Heart left ventricle (tissue), 16 donors: Measurements from ENCODE around the gene GREM1. TPM values are rescaled to one million over a fixed set of nuclear protein-coding genes. Genes with fewer than 3 reads are reported as not detected.

ENCODE experiments used
- ATAC-seq, 4 donors: fragments of 200-7000 bp; cut with Tn5 transposase; one replicate each; pipeline ENCODE4 v1.9.1; 2020 to 2022; ENCODE audit warnings: moderate library complexity in 4 of 4, mild to moderate bottlenecking in 3 of 4, moderate number of reproducible peaks in 1 of 4
- DNase-seq, 5 donors: peaks; one replicate each; pipeline ENCODE4 v3.0.0-alpha.2; 2020
- H3K27ac ChIP-seq, 12 donors: fragments of 200-600 bp; sonication (generic) in 4 of 12; one replicate each; pipeline versions ENCODE4 v1.5.0 to v1.8.0; 2016 to 2022; ENCODE audit warnings: mild to moderate bottlenecking in 2 of 12
- H3K27me3 ChIP-seq, 9 donors: fragments of 200-600 bp; sonication (generic) in 2 of 9; one replicate each; pipeline versions ENCODE4 v1.5.1 to v1.8.0; 2016 to 2022; ENCODE audit warnings: mild to moderate bottlenecking in 3 of 9
- H3K36me3 ChIP-seq, 9 donors: fragments of 200-600 bp; sonication (generic) in 2 of 9; one replicate each; pipeline versions ENCODE4 v1.5.0 to v1.8.0; 2018 to 2022; ENCODE audit warnings: mild to moderate bottlenecking in 2 of 9
- H3K4me1 ChIP-seq, 12 donors: fragments of 200-600 bp; sonication (generic) in 4 of 12; one replicate each; pipeline versions ENCODE4 v1.5.0 to v1.8.0; 2016 to 2022; ENCODE audit warnings: mild to moderate bottlenecking in 3 of 12
- H3K4me3 ChIP-seq, 12 donors: fragments of 200-600 bp; sonication (generic) in 4 of 12; one replicate each; pipeline versions ENCODE4 v1.5.0 to v1.8.0; 2017 to 2022; ENCODE audit warnings: mild to moderate bottlenecking in 9 of 12, moderate library complexity in 4 of 12
- H3K9me3 ChIP-seq, 12 donors: fragments of 200-600 bp; sonication (generic) in 4 of 12; one replicate each; pipeline versions ENCODE4 v1.5.0 to v1.8.0; 2016 to 2022; ENCODE audit warnings: mild to moderate bottlenecking in 1 of 12
- POLR2A ChIP-seq, 2 donors: fragments of 450-650 bp; IDR thresholded peaks; one replicate each; pipeline ENCODE4 v1.6.1; 2017; ENCODE audit warnings: antibody characterized with exemption in 2 of 2, mild to moderate bottlenecking in 2 of 2, moderate library complexity in 2 of 2
- WGBS, 4 donors: extraction: QIAGEN DNeasy Blood & Tissue Kit in 2 of 4; methylation state at CpG; one replicate each; pipeline versions ENCODE4 v1.1.5 to v1.1.7; 2013 to 2018; 5-methylcytosine and 5-hydroxymethylcytosine counted together
- intact Hi-C, 10 donors: fragments of 100-400 bp; cut with DNase I; formaldehyde crosslinking; loops; one replicate each; pipeline versions ENCODE4 v1.11.1 to v1.14.2; 2022
- polyA plus RNA-seq, 2 donors: library from polyadenylated mRNA; stranded (reverse); fragments of 200-250 nt; gene quantifications; one replicate each; pipeline ENCODE4 v1.2.3, GENCODE V29; 2013
- total RNA-seq, 9 donors: library from RNA; depleted of rRNA in 2 of 9; stranded (reverse); fragments of >200 nt in 2 of 9; fragmentation: NEBNext Ultra II Directional in 3 of 9; extraction: Animal tissue kit (Norgen Biotek cat#: 25700) in 3 of 9; gene quantifications; one replicate each; pipeline versions ENCODE4 v1.1.0 to v1.2.4, GENCODE V29; 2016 to 2023
- TF ChIP-seq, protein P1 (sequence below), 12 donors: fragments of 200-600 bp; sonication (generic) in 4 of 12; IDR thresholded peaks; one replicate each; pipeline versions ENCODE4 v1.5.0 to v1.8.0; 2018 to 2022; ENCODE audit warnings: antibody characterized with exemption in 12 of 12, mild to moderate bottlenecking in 5 of 12
- donor health status: ischemic (EF 13 %, LVEDD 7.1; RV severe dilation, severe dysfunction).
- donor health status: healthy with polysubstance abuse.
- donor health status: DM: no; HTN: yes; CAD: no.
- donor health status: DM: no; HTN: no; CAD: no.
- donor health status: ischemic (EF 25% LVEDD 6.9; RV normal size, moderate dysfunction).
- donor health status: ischemic (EF 25% LVEDD 5.7; RV mildly dilated, moderate dysfunction).
- donor health status: healthy.
- donor health status: DM: yes; HTN: yes; CAD: no.
- donor health status: ischemic (EF 35%, LVEDD 5.7; RV mildly dilated, moderate dysfunction).
- donor health status: nonischemic (EF 11% LVEDD 7.7; RV severe dilation, severe dysfunction).
- donor health status: DM: yes; HTN: yes; CAD: no.
- donor health status: PGD.
- donor health status: ischemic (EF 29% LVEDD 5.4; RV normal size, mild dysfunction).
- donor health status: nonischemic (EF 23%, LVEDD 6.1; RV moderate dilation, normal function).

GREM1 gene
- total and polyA plus RNA-seq, 11 donors, result 0.04 to 2.3 (median 0.12) TPM; not detected in 6

DNA sequence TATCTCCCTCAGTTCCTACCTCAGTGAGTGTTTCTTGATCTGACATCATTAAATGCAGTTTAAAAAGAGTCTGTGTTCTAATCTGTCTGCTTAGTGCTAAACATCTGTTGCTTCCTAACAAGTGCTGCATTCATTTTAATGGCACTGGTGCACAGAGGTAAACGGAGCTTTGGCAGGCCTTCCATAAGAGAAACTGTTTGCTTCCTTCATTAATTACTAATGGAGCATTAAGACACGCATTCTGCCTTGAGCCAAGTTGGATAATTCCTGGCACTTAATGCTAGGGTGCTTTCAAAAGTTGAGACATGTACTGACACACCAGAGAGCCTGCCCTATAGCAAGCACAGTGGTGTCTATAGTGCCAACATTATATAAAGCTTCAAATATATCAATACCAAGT lies 41.6 kb upstream of the GREM1 start:
- Histone ChIP-seq H3K27ac (no peak overlapping the region), H3K9me3 (no peaks in the 10 kb centered on the region), H3K27me3 (no peaks in the 10 kb centered on the region), H3K36me3 (no peaks in the 10 kb centered on the region), H3K4me3 (no peak overlapping the region), H3K4me1 (no peaks in the 10 kb centered on the region)
- WGBS, 4 donors, result 59 to 79% (median 68%) methylated on average over 2 of the region's 2 CpGs
- intact Hi-C loops, result loop anchor here in 1 of 10 donors (10.0 kb wide), 1 partner anchor 119 kb away; no protein-coding TSS in a partner anchor
- ATAC-seq, result no peak
- no peak for TF ChIP-seq POLR2A (IDR thresholded peaks at IDR 0.05)
- TF ChIP-seq, protein P1, sequence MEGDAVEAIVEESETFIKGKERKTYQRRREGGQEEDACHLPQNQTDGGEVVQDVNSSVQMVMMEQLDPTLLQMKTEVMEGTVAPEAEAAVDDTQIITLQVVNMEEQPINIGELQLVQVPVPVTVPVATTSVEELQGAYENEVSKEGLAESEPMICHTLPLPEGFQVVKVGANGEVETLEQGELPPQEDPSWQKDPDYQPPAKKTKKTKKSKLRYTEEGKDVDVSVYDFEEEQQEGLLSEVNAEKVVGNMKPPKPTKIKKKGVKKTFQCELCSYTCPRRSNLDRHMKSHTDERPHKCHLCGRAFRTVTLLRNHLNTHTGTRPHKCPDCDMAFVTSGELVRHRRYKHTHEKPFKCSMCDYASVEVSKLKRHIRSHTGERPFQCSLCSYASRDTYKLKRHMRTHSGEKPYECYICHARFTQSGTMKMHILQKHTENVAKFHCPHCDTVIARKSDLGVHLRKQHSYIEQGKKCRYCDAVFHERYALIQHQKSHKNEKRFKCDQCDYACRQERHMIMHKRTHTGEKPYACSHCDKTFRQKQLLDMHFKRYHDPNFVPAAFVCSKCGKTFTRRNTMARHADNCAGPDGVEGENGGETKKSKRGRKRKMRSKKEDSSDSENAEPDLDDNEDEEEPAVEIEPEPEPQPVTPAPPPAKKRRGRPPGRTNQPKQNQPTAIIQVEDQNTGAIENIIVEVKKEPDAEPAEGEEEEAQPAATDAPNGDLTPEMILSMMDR (IDR thresholded peaks at IDR 0.05), result no peak
- DNase-seq, result no peak

DNA sequence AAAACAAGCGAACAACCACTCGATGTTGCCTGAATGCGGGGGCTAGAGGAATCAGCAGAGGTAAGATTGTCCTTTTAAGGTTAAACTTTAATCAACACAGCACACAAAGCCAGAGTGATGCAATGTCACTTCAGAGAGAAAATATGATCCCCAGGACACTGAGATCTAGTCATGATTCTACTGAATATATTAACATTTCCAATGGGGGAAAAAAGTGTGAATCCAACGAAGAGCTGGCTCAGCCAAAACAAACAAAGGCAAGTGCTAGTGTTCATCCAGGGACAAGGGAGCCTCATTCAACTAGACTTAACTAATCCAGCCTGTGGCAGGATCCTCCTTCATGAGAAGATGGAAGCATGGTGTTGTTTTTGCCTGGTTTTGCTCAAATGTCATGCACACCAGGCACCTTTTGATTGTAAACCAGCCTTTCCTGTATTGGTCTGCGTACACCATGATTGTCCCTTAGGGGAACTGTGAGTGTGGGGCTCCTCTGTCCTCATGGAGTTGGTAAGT lies 40.5 kb upstream of the GREM1 start:
- WGBS, 4 donors, result 72 to 82% (median 80%) methylated on average over 5 of the region's 5 CpGs
- Histone ChIP-seq H3K9me3 (no peaks in the 10 kb centered on the region), H3K4me1 (peaks cover 0 to 3% (median 0%) of the 10 kb centered on the region in 12 donors), H3K4me3 (no peak overlapping the region), H3K27me3 (no peaks in the 10 kb centered on the region), H3K27ac (no peak overlapping the region), H3K36me3 (no peaks in the 10 kb centered on the region)
- DNase-seq (no peak), ATAC-seq (no peak)
- intact Hi-C loops, result loop anchor here in 1 of 10 donors (10.0 kb wide), 1 partner anchor 118 kb away; no protein-coding TSS in a partner anchor
- no peak for TF ChIP-seq POLR2A (IDR thresholded peaks at IDR 0.05)
- TF ChIP-seq, protein P1 (IDR thresholded peaks at IDR 0.05), result no peak

DNA sequence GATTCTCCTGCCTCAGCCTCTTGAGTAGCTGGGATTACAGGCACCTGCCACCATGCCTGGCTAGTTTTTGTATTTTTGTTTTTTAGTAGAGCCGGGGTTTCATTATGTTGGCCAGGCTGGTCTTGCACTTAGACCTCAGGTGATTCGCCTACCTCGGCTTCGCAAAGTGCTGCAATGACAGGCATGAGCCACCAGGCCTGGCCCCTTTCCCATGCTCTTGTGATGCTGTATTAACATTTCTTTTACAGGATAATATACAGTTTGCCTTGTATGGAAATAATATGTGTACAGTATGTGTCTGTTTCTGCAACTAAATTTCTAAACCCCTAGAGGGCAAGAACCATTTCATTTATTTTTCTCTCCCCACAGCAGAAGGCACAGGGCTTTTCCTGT lies 38.5 kb upstream of the GREM1 start:
- no peaks in the 10 kb centered on the region for H3K27me3 ChIP-seq
- H3K4me1 ChIP-seq, result peaks cover 0 to 15% (median 0%) of the 10 kb centered on the region in 12 donors
- DNase-seq, result no peak
- no peaks in the 10 kb centered on the region for H3K36me3 ChIP-seq
- no peak overlapping the region for H3K4me3 ChIP-seq
- ATAC-seq, result no peak
- H3K9me3 ChIP-seq, result no peaks in the 10 kb centered on the region
- TF ChIP-seq, protein P1 (IDR thresholded peaks at IDR 0.05), result no peak
- TF ChIP-seq POLR2A (IDR thresholded peaks at IDR 0.05), result no peak
- H3K27ac ChIP-seq, result no peak overlapping the region
- 90 to 97% (median 96%) methylated on average over 4 of the region's 4 CpGs for WGBS, 4 donors
- intact Hi-C loops, result loop anchor here in 1 of 10 donors (10.0 kb wide), 1 partner anchor 116 kb away; no protein-coding TSS in a partner anchor

DNA sequence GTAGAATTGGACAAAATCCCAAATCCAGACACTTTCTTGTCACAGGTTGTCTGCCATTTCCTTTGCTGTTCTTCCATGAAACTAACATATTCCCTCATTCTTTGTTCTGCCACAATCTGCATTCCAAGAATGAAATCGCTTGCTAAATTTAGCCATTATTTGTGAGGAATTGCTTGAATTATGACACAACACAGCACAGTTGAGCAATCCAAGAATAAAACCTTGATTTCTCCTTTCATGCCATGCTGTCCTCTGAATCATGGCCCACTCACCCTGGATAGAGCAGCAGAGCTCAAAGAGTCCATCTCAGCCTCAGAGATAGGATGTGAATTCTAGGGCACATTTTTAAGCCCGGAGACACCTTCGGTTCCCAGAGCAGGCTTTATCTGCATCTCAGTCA lies 35.2 kb upstream of the GREM1 start:
- intact Hi-C loops, result loop anchor here in 1 of 10 donors (10.0 kb wide), 1 partner anchor 232 kb away; no protein-coding TSS in a partner anchor

More for the DNA sequence above, 35.2 kb upstream of the GREM1 start:
- no peaks in the 10 kb centered on the region for H3K36me3 ChIP-seq
- H3K27ac ChIP-seq, result no peak overlapping the region
- 76 to 89% (median 85%) methylated on average over 3 of the region's 3 CpGs for WGBS, 4 donors
- DNase-seq (no peak), ATAC-seq (peak in 2 of 4 donors; percentile 39 to 56)
- peaks cover 0 to 24% (median 0%) of the 10 kb centered on the region in 12 donors for H3K4me1 ChIP-seq
- no peaks in the 10 kb centered on the region for H3K27me3 ChIP-seq
- no peaks in the 10 kb centered on the region for H3K9me3 ChIP-seq
- TF ChIP-seq POLR2A (IDR thresholded peaks at IDR 0.05), result no peak
- TF ChIP-seq, protein P1 (IDR thresholded peaks at IDR 0.05), result no peak
- no peak overlapping the region for H3K4me3 ChIP-seq
